Uterus (tissue), 4 donors: ENCODE data around the gene FCF1. TPM values are rescaled to one million over a fixed set of nuclear protein-coding genes. Genes with fewer than 3 reads are reported as not detected.

Experiments
- DNase-seq, 2 donors: peaks; one replicate each; pipeline ENCODE4 v3.0.0-alpha.2; 2019 to 2020
- H3K27ac ChIP-seq, 2 donors: fragments of 200-600 bp; sonication (generic); 1 replicate in 1 of 2; 2 replicates in 1 of 2; pipeline ENCODE4 v1.5.1; 2016 to 2018
- H3K27me3 ChIP-seq, 2 donors: fragments of 200-600 bp; sonication (generic); one replicate each; pipeline ENCODE4 v1.5.1; 2018 to 2019; ENCODE audit warnings: control low read depth in 1 of 2
- H3K36me3 ChIP-seq, 2 donors: fragments of 200-600 bp; sonication (generic); one replicate each; pipeline ENCODE4 v1.5.1; 2019; ENCODE audit warnings: control low read depth in 1 of 2
- H3K4me1 ChIP-seq, 2 donors: fragments of 200-600 bp; sonication (generic); one replicate each; pipeline ENCODE4 v1.5.1; 2018 to 2019; ENCODE audit warnings: control low read depth in 1 of 2
- H3K4me3 ChIP-seq, 2 donors: fragments of 200-600 bp; sonication (generic); 1 replicate in 1 of 2; 2 replicates in 1 of 2; pipeline ENCODE4 v1.5.1; 2018 to 2019; ENCODE audit warnings: mild to moderate bottlenecking in 1 of 2
- H3K9me3 ChIP-seq, 2 donors: fragments of 200-600 bp; sonication (generic); one replicate each; pipeline ENCODE4 v1.5.1; 2019; ENCODE audit warnings: control low read depth in 1 of 2
- POLR2A ChIP-seq, 2 donors: fragments of 450-650 bp; IDR thresholded peaks; one replicate each; pipeline ENCODE4 v1.6.1; 2016; ENCODE audit warnings: antibody characterized with exemption in 2 of 2, mild to moderate bottlenecking in 1 of 2, moderate library complexity in 1 of 2
- intact Hi-C: fragments of 100-400 bp; cut with DNase I; formaldehyde crosslinking; loops from one replicate; pipeline ENCODE4 v1.15.1; 2023; ENCODE audit warnings: low total_unique reads
- total RNA-seq, 4 donors: library from RNA; depleted of rRNA in 3 of 4; stranded (reverse); fragments of >200 nt in 3 of 4; gene quantifications; one replicate each; pipeline versions ENCODE4 v1.1.0 to v1.2.4, GENCODE V29; 2014 to 2023
- TF ChIP-seq, protein P1 (sequence below), 4 experiments: fragments of 200-600 bp in 2 of 4; fragments of 450-650 bp in 2 of 4; sonication (generic) in 2 of 4; IDR thresholded peaks; one replicate each; pipeline ENCODE4 v1.5.1; 2016 to 2019; ENCODE audit warnings: antibody characterized with exemption in 4 of 4, mild to moderate bottlenecking in 2 of 4, moderate library complexity in 1 of 4
- donor health status: DM: yes; HTN: yes; CAD: no.

The FCF1 gene
- total RNA-seq, 4 donors from 2014 or later = 6.4 to 116 (median 46.6) TPM

DNA sequence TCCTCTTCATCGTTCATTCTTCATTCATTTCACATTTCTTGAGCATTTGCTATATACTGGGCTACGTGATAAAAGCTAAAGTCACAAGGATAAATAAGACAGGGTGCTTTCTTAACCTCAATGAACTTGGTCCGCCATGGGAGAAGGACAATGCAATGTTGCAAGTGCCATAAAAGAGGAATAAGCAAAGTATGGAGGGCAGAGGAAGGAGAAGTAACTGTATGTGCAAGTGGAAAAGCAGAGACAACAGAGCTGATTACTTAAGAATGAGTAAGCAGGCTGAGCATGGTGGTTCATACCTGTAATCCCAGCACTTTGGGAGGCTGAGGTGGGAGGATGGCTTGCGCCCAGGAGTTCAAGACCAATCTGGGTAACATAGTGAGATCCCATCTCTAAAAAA lies 14.5 kb upstream of the FCF1 start:
- Histone ChIP-seq H3K4me1 (no peaks in the 10 kb centered on the region), H3K27ac (no peak overlapping the region), H3K36me3 (no peaks in the 10 kb centered on the region), H3K4me3 (no peak overlapping the region), H3K27me3 (no peaks in the 10 kb centered on the region), H3K9me3 (no peaks in the 10 kb centered on the region)
- intact Hi-C loops = no loop called here
- no peak for DNase-seq
- TF ChIP-seq, protein P1, sequence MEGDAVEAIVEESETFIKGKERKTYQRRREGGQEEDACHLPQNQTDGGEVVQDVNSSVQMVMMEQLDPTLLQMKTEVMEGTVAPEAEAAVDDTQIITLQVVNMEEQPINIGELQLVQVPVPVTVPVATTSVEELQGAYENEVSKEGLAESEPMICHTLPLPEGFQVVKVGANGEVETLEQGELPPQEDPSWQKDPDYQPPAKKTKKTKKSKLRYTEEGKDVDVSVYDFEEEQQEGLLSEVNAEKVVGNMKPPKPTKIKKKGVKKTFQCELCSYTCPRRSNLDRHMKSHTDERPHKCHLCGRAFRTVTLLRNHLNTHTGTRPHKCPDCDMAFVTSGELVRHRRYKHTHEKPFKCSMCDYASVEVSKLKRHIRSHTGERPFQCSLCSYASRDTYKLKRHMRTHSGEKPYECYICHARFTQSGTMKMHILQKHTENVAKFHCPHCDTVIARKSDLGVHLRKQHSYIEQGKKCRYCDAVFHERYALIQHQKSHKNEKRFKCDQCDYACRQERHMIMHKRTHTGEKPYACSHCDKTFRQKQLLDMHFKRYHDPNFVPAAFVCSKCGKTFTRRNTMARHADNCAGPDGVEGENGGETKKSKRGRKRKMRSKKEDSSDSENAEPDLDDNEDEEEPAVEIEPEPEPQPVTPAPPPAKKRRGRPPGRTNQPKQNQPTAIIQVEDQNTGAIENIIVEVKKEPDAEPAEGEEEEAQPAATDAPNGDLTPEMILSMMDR (IDR thresholded peaks at IDR 0.05) = no peak
- no peak for TF ChIP-seq POLR2A (IDR thresholded peaks at IDR 0.05)

DNA sequence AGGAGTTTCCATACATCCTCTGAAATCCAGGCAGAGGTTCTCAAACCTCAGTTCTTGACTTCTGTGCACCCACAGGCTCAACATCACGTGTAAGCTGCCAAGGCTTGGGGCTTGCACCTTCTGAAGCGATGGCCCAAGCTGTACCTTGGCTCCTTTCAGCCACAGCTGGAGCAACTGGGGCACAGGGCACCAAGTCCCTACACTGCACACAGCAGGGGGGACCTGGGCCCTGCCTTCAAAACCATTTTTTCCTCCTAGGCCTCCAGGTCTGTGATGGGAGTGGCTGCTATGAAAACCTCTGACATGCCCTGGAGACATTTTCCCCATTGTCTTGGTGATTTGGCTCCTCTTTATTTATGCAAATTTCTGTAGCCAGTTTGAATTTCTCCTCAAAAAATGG lies 10.7 kb upstream of the FCF1 start:
- DNase-seq = no peak
- intact Hi-C loops = no loop called here
- H3K36me3 ChIP-seq = no peaks in the 10 kb centered on the region
- H3K27me3 ChIP-seq = no peaks in the 10 kb centered on the region
- no peaks in the 10 kb centered on the region for H3K4me1 ChIP-seq
- H3K4me3 ChIP-seq = no peak overlapping the region
- H3K27ac ChIP-seq = no peak overlapping the region
- TF ChIP-seq POLR2A (IDR thresholded peaks at IDR 0.05) = no peak
- TF ChIP-seq, protein P1 (IDR thresholded peaks at IDR 0.05) = no peak
- no peaks in the 10 kb centered on the region for H3K9me3 ChIP-seq

DNA sequence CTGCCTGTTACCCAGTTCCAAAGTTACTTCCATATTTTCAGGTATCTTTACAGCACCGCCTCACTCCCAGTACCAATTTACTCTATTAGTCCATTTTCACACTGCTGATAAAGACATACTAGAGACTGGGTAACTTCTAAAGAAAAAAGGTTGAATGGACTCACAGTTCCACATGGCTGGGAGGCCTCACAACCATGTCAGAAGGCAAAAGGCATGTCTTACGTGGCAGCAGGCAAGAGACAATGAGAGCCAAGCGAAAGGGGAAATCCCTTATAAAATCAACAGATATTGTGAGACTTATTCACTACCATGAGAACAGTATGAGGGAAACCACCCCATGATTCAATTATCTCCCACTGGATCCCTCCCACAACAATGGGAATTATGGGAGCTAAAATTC lies 9.9 kb upstream of the FCF1 start:
- TF ChIP-seq, protein P1 (IDR thresholded peaks at IDR 0.05) = no peak
- no peak for TF ChIP-seq POLR2A (IDR thresholded peaks at IDR 0.05)
- H3K36me3 ChIP-seq = no peaks in the 10 kb centered on the region
- intact Hi-C loops = no loop called here
- no peaks in the 10 kb centered on the region for H3K4me1 ChIP-seq
- H3K9me3 ChIP-seq = no peaks in the 10 kb centered on the region
- no peak for DNase-seq
- no peak overlapping the region for H3K27ac ChIP-seq
- H3K4me3 ChIP-seq = no peak overlapping the region
- H3K27me3 ChIP-seq = no peaks in the 10 kb centered on the region

DNA sequence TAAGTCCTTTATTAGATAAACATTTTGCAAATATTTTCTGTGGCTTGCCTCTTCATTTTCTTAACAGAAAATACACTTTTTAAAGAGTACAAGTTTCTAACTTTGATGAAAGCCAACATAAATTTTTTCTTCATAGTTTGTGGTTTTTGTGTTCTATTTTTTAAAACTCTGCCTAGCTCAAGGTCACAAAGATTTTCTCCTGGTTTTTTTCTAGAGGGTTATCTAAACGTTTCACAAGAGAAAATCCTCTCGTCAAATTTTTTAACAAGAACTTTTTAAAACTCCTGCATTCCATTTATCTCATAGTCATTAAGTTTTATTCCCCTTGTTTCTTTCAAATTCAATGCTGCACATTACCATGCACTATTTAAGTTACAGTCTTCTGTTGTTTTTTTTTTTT lies 8.3 kb upstream of the FCF1 start:
- Histone ChIP-seq H3K27me3 (no peaks in the 10 kb centered on the region), H3K4me1 (no peaks in the 10 kb centered on the region), H3K4me3 (no peak overlapping the region), H3K36me3 (no peaks in the 10 kb centered on the region), H3K9me3 (no peaks in the 10 kb centered on the region), H3K27ac (peak overlapping the region; percentile 40 to 67)
- intact Hi-C loops = no loop called here
- TF ChIP-seq, protein P1 (IDR thresholded peaks at IDR 0.05) = no peak
- TF ChIP-seq POLR2A (IDR thresholded peaks at IDR 0.05) = no peak
- no peak for DNase-seq

DNA sequence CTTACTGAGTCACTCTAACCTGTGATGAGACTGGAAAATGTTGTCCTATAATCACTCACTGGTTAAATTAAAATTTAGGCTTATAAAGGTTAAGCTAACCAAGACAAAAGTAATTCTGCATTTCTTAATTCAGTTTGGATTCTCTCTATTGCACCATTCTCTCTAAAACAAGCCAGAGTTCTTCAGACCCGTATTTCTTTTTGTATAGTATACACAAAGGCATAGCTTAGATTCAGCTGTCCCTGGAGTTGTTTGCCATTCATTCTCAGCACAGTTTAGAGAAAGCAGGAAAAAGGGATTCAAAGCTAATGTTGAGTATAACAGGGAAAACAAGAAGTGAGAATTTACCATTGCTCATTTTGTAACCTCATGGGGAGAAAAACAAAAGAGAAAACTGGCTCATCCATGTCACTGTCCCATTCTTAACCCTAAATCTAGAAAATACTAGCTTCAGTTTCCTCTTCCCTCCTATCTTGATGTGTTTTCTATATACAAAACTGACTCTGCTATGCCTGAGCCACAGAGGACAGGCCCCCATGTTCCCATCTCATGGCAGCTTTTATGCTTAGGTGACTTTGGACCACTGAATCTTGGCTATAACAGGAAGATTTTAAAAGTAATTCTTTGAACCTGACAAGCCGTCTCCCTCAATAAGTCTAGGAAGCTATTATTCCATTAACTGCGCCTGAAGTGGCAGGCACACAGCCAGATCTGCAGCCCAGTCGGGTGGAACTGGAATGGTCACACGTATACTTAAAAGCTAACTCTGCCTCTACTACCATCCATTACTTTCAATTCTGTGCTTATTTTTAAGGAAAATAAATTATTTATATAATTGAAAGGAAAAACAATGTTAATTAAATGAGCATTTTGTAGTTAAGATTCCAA lies 7.1 kb upstream of the FCF1 start:
- Histone ChIP-seq H3K4me1 (peaks cover 0 to 2% of the 10 kb centered on the region in 2 donors), H3K36me3 (no peaks in the 10 kb centered on the region), H3K27ac (peak overlapping the region in 1 of 2 donors; percentile 67), H3K4me3 (no peak overlapping the region), H3K27me3 (no peaks in the 10 kb centered on the region), H3K9me3 (no peaks in the 10 kb centered on the region)
- no peak for DNase-seq
- TF ChIP-seq, protein P1 (IDR thresholded peaks at IDR 0.05) = no peak
- TF ChIP-seq POLR2A (IDR thresholded peaks at IDR 0.05) = no peak
- intact Hi-C loops = no loop called here
